Melanocyte of skin (primary cell): Measurements from ENCODE around the gene SEMA4B. TPM values are rescaled to one million over a fixed set of nuclear protein-coding genes. Genes with fewer than 3 reads are reported as not detected.

Experiments
- small RNA-seq, 2 donors: library from RNA; depleted of rRNA; stranded (forward); fragments of <200 nt; gene quantifications; one replicate each; pipeline ENCODE3, GENCODE V24; 2012
- total RNA-seq, 2 donors: library from RNA; depleted of rRNA; stranded (reverse); fragments of >200 nt; gene quantifications; 2 replicates each; pipeline ENCODE4 v1.2.3, GENCODE V29; 2012

The SEMA4B gene
- 10 to 100 TPM; 23.3 to 29.6 TPM for total RNA-seq

DNA sequence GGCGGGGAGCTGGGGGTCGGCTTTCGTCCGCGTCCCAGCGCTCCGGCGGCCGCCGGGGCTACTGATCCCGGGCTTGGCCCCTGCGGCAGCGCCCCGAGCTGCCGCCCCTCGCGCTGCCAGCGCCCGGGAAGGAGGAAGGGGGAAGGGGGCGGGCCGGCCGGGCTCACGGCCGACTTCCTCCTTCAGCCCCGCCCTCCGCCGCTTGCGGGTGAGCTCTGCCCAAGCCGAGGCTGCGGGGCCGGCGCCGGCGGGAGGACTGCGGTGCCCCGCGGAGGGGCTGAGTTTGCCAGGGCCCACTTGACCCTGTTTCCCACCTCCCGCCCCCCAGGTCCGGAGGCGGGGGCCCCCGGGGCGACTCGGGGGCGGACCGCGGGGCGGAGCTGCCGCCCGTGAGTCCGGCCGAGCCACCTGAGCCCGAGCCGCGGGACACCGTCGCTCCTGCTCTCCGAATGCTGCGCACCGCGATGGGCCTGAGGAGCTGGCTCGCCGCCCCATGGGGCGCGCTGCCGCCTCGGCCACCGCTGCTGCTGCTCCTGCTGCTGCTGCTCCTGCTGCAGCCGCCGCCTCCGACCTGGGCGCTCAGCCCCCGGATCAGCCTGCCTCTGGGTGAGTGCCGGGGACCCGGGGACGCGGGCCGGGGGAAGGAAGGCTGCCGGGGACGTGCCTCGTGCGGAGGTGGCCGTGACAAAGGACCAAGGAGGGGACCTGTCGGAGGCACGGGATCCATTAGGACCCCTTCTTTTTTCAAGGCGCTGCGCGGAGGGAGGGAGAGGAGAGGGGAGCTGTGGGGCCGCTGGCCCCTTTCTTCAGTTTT lies at the start of gene SEMA4B:
TSS of gene SEMA4B (plus strand) at position 201 of the 814 bp plus-strand sequence. CDS start at position 450, 249 bp downstream.

GRCh38 chr15:90233387-90234095 lies 32.4 kb downstream of the SEMA4B start, which contains the start of gene CIB1:
Gene CIB1, minus strand, starts transcription at chr15:90233941. Its CDS starts 56 bp downstream, at chr15:90233885.

DNA sequence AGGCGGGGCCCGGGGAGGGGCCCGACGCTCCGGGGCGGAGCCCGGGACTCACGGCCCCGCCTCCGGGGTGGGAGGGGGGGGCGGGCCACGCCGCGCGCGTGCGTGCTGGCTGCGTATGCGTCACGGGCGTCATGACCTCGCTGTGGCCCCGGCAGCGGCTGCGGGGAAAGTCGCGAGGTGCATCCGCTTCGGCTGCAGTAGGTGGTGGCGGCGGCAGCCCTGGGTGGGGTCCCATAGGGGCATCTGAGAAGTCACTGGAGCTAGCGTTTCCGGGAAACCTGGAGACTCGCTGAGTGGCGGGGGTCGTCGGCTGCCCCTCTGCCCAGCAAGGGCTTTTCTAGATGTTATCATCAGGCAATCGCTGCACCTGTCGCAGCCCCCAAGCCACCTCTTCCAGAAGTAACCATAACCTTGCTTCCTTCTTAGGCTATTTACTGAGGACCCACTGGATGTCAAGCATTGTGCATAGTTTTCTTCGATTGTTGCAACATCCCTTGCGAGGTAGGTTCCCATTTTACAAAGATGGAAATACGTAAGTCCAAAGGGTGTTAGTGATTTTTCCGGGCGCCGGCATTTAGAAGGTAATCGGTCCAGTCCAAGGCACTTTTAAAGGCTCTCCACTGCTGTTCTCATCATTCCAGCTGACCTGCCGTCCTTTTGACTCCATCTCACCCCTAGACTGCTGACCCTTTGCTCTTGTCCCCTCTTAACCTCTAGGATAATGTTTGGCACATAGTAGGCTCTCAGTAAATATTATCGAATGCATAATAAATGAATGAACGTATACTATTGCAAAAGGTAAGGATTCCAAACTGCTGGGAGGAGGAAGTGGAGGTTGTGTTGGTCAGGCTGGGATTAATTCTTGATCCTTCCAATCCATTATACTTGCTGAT lies 33.2 kb downstream of the SEMA4B start, which contains the start of gene GDPGP1:
TSS of gene GDPGP1 (plus strand) at position 114 of the 893 bp plus-strand sequence. CDS start 6,700 bp downstream, outside the sequence.

DNA sequence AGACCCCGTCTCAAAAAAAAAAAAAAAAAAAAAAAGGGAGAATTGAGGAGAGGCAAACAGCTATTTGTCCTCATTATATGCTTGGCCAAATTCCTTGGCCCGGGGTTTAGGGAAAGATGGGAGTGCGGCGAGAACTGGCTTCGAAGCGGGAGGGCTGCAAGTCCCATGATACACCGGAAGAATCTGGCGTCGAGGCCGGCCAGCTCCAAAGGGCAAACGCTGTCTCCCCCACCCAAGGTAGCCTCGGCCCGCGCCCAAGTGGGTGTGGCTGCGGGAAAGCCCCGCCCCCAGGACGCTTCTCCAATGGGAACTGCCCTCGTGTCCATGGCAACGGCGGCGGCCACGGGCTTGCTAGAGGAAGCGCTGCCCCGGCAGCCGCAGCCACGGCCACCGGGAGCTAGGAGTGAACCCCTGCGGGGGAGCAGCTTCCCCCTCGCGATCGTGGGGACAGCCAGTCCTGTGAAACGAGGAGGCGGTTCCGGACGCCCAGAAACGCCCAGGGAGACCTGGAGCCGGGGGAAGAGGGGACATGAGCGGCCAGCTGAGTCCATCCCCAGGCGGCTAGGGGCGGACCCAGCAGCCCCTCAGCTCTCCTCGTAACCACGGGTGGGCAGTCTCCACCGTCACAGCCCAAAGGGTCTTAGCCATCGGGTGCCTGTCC lies 48.2 kb downstream of the SEMA4B start, which contains the start of gene TTLL13:
TSS of gene TTLL13 (plus strand) at position 354 of the 661 bp plus-strand sequence. CDS start 1,075 bp downstream, outside the sequence.

DNA sequence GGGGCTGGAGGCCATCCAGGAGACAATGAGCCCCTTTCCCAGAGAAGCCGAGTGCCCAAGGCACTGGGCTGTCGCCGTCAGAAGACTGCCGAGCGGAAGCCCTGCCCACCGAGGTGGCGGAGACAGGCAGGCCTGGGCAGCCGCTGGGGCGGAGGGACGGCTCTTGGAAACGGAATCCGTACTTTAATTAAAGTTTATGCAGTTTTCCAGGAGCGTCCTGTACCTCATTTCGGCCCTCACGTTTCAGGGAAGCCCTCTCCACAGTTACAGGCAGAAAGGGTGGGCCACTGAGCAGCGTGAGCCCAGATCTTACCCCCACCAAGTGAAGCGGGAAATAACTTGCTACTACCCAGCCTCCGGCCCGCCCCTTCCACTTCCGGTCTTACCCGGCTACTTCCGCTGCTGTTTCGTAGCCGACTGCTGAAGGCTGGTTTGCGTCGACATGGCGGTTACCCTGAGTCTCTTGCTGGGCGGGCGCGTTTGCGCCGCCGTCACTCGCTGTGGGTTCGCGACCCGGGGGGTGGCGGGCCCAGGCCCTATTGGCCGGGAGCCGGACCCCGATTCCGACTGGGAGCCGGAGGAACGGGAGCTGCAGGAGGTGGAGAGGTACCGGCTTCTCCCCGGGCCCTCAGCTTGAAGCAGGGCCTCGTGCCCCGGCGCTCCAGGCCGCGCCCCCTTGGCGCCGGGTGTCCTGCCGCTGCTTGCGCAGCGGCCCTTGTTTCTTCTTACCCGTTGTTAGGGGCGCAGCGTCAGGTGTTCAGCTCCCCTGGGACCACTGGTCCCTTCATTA lies 64.3 kb downstream of the SEMA4B start, which contains the start of gene NGRN:
TSS of gene NGRN (plus strand) at position 402 of the 790 bp plus-strand sequence. CDS start at position 443, 41 bp downstream.

Small RNA genes lying within 50 kb of the gene (small RNA-seq; reads per million reads assigned to genes)
- 0 reads per million in 2 donors for gene RN7SL346P

Other genes with a start within 250 kb of the SEMA4B start
- 10 to 100 TPM; 14.8 to 18.6 TPM for gene ZNF710, start 200.0 kb upstream of the SEMA4B start, total RNA-seq
- 10 to 100 TPM; 32.7 to 43.0 TPM for gene IDH2, start 98.9 kb upstream of the SEMA4B start, total RNA-seq
- gene CIB1, start 32.6 kb downstream of the SEMA4B start, total RNA-seq: 10 to 100 TPM; 23.4 to 25.6 TPM
- 10 to 100 TPM in 1 of 2 donors, 1 to 10 TPM in 1; 8.0 to 12.0 TPM for gene GDPGP1, start 32.9 kb downstream of the SEMA4B start, total RNA-seq
- gene TTLL13, start 48.2 kb downstream of the SEMA4B start, total RNA-seq: under 1 TPM in 1 of 2 donors, not detected in 1; under 0.01 TPM
- gene NGRN, start 64.3 kb downstream of the SEMA4B start, total RNA-seq: 10 to 100 TPM; 50.6 TPM
- gene ZNF774, start 151.0 kb downstream of the SEMA4B start, total RNA-seq: under 1 TPM; 0.69 to 1.00 TPM
- gene IQGAP1, start 186.9 kb downstream of the SEMA4B start, total RNA-seq: 100 to 1,000 TPM; 167 to 274 TPM